ENCODE results near the gene GAGE12F. TPM values are rescaled to one million over a fixed set of nuclear protein-coding genes. Genes with fewer than 3 reads are reported as not detected.
"Not testable (repeated sequence)": the region's sequence is repeated elsewhere in the genome, so short reads cannot be mapped to it uniquely, and the experiment has no call there.

GAGE12F gene
- polyA plus RNA-seq (2012; ENCODE audit: low read depth, missing spikeins) = not detected

- not testable (repeated sequence) for DNase-seq (ENCODE audit: insufficient read length, low spot score); FAIRE-seq
These were observed at the start of gene GAGE12F for GRCh38 chrX:49560542-49560941. Gene GAGE12F, plus strand, starts transcription at chrX:49560842. Its CDS starts 1,155 bp downstream, at chrX:49561997.

- DNase-seq (ENCODE audit: insufficient read length, low spot score) = not testable (repeated sequence)
These were observed 28.8 kb upstream of the GAGE12F start, which contains the start of gene GAGE12C for GRCh38 chrX:49531877-49532276. Gene GAGE12C, plus strand, starts transcription at chrX:49532177. Its CDS starts 1,155 bp downstream, at chrX:49533332.

GRCh38 chrX:49541433-49541832 lies 19.2 kb upstream of the GAGE12F start, which contains the start of gene GAGE12D:
Gene GAGE12D, plus strand, starts transcription at chrX:49541733. Its CDS starts 1,155 bp downstream, at chrX:49542888.
- not testable (repeated sequence) for DNase-seq (ENCODE audit: insufficient read length, low spot score); FAIRE-seq

More at GRCh38 chrX:49531877-49532276, 28.8 kb upstream of the GAGE12F start, which contains the start of gene GAGE12C:
- FAIRE-seq = not testable (repeated sequence)

GRCh38 chrX:49550989-49551388 lies 9.7 kb upstream of the GAGE12F start, which contains the start of gene GAGE12E:
Gene GAGE12E, plus strand, starts transcription at chrX:49551289. Its CDS starts 1,155 bp downstream, at chrX:49552444.
- FAIRE-seq; DNase-seq (ENCODE audit: insufficient read length, low spot score): not testable (repeated sequence)

GRCh38 chrX:49568728-49569127 lies 8.1 kb downstream of the GAGE12F start:
- not testable (repeated sequence) for FAIRE-seq; DNase-seq (ENCODE audit: insufficient read length, low spot score)

- not testable (repeated sequence) for FAIRE-seq; DNase-seq (ENCODE audit: insufficient read length, low spot score)
These were observed 8.5 kb downstream of the GAGE12F start for GRCh38 chrX:49569152-49569551.

GRCh38 chrX:49570100-49570499 lies 9.5 kb downstream of the GAGE12F start, which contains the start of gene GAGE12G:
Gene GAGE12G, plus strand, starts transcription at chrX:49570400. Its CDS starts 1,155 bp downstream, at chrX:49571555.
- FAIRE-seq = not testable (repeated sequence)

GRCh38 chrX:49579649-49580048 lies 19.0 kb downstream of the GAGE12F start, which contains the start of gene GAGE12H:
Gene GAGE12H, plus strand, starts transcription at chrX:49579949. Its CDS starts 1,155 bp downstream, at chrX:49581104.
- not testable (repeated sequence) for DNase-seq (ENCODE audit: insufficient read length, low spot score); FAIRE-seq

More at GRCh38 chrX:49570100-49570499, 9.5 kb downstream of the GAGE12F start, which contains the start of gene GAGE12G:
- not testable (repeated sequence) for DNase-seq (ENCODE audit: insufficient read length, low spot score)

GRCh38 chrX:49589196-49589595 lies 28.6 kb downstream of the GAGE12F start, which contains the start of gene GAGE2A:
Gene GAGE2A, plus strand, starts transcription at chrX:49589496. Its CDS starts 1,155 bp downstream, at chrX:49590651.
- DNase-seq (ENCODE audit: insufficient read length, low spot score); FAIRE-seq: not testable (repeated sequence)

GRCh38 chrX:49589769-49590478 lies 29.3 kb downstream of the GAGE12F start:
- DNase-seq (ENCODE audit: insufficient read length, low spot score); FAIRE-seq: not testable (repeated sequence)

GRCh38 chrX:49590488-49590887 lies 29.8 kb downstream of the GAGE12F start:
- DNase-seq (ENCODE audit: insufficient read length, low spot score) = not testable (repeated sequence)

GRCh38 chrX:49598720-49599119 lies 38.1 kb downstream of the GAGE12F start, which contains the start of gene GAGE1:
Gene GAGE1, plus strand, starts transcription at chrX:49599020. Its CDS starts 1,155 bp downstream, at chrX:49600175.
- DNase-seq (ENCODE audit: insufficient read length, low spot score); FAIRE-seq: not testable (repeated sequence)

More at GRCh38 chrX:49590488-49590887, 29.8 kb downstream of the GAGE12F start:
- FAIRE-seq = not testable (repeated sequence)

GRCh38 chrX:49610718-49611310 lies 50.2 kb downstream of the GAGE12F start:
- DNase-seq (ENCODE audit: insufficient read length, low spot score) (no peak), FAIRE-seq (no peak)
- TF ChIP-seq TAF1 (IDR thresholded peaks at IDR 0.05; ENCODE audit: low read depth, low read length) (no peak), POLR2A (IDR thresholded peaks at IDR 0.05; ENCODE audit: low read depth, low read length) (no peak), PAX5 (IDR thresholded peaks at IDR 0.05; ENCODE audit: insufficient read depth, low read length, severe bottlenecking) (no peak), POU2F2 (IDR thresholded peaks at IDR 0.05; ENCODE audit: low read depth, low read length) (no peak), SPI1 (IDR thresholded peaks at IDR 0.05; ENCODE audit: low read depth, low read length) (no peak), POLR2AphosphoS5 (IDR thresholded peaks at IDR 0.05; ENCODE audit: low read depth, low read length) (no peak)
